ENCODE data around the gene RNASEH2B. TPM values are rescaled to one million over a fixed set of nuclear protein-coding genes. Genes with fewer than 3 reads are reported as not detected.

RNASEH2B gene
- total and polyA plus RNA-seq, 4 donors, result 7.8 to 44.1 (median 9.3) TPM

DNA sequence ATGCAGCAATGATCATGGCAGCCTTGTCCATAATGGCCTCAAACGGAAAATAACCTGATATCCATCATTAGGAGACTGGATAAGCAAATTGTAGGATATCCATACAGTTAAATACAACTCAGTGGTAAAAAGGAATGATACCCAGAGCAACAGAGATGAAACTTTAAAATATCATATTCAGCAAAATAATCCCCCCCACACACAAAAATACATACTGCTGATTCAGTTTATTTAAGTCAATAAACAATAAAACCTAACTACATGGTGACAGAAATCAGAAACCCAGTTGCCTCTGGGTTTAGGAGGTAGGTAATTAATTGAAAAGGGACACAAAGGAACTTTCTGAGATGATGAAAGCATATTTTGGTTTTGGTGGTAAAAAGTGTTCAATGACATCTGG lies 38.2 kb upstream of the RNASEH2B start:
- Histone ChIP-seq H3K27me3 (ENCODE audit: control insufficient read depth in 4 of 4, insufficient read depth in 4 of 4, low read length in 3 of 4) (no peaks in the 10 kb centered on the region), H3K9ac (ENCODE audit: low read depth in 1 of 2, low read length in 2 of 2) (no peak overlapping the region), H3K27ac (ENCODE audit: low read depth in 1 of 2, low read length in 2 of 2) (no peak overlapping the region), H3K4me1 (ENCODE audit: control insufficient read depth in 4 of 4, insufficient read depth in 4 of 4, low read length in 3 of 4) (no peaks in the 10 kb centered on the region), H3K4me3 (ENCODE audit: low read depth in 1 of 3, low read length in 3 of 3) (no peak overlapping the region), H3K9me3 (ENCODE audit: control insufficient read depth in 4 of 4, low read length in 3 of 4) (no peaks in the 10 kb centered on the region), H3K36me3 (ENCODE audit: control insufficient read depth in 4 of 4, insufficient read depth in 3 of 4, low read depth in 1 of 4, low read length in 3 of 4) (no peaks in the 10 kb centered on the region)
- no peak for DNase-seq (ENCODE audit: low spot score)
- 86% methylated on average over 1 of the region's 1 CpG for WGBS
- TF ChIP-seq HNF4A (conservative IDR thresholded peaks at IDR 0.05) (no peak), RAD21 (IDR thresholded peaks at IDR 0.05) (no peak), NR2F2 (IDR thresholded peaks at IDR 0.05) (no peak)
- TF ChIP-seq, protein P1, sequence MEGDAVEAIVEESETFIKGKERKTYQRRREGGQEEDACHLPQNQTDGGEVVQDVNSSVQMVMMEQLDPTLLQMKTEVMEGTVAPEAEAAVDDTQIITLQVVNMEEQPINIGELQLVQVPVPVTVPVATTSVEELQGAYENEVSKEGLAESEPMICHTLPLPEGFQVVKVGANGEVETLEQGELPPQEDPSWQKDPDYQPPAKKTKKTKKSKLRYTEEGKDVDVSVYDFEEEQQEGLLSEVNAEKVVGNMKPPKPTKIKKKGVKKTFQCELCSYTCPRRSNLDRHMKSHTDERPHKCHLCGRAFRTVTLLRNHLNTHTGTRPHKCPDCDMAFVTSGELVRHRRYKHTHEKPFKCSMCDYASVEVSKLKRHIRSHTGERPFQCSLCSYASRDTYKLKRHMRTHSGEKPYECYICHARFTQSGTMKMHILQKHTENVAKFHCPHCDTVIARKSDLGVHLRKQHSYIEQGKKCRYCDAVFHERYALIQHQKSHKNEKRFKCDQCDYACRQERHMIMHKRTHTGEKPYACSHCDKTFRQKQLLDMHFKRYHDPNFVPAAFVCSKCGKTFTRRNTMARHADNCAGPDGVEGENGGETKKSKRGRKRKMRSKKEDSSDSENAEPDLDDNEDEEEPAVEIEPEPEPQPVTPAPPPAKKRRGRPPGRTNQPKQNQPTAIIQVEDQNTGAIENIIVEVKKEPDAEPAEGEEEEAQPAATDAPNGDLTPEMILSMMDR (IDR thresholded peaks at IDR 0.05; ENCODE audit: low read depth, low read length, missing input control), result no peak

DNA sequence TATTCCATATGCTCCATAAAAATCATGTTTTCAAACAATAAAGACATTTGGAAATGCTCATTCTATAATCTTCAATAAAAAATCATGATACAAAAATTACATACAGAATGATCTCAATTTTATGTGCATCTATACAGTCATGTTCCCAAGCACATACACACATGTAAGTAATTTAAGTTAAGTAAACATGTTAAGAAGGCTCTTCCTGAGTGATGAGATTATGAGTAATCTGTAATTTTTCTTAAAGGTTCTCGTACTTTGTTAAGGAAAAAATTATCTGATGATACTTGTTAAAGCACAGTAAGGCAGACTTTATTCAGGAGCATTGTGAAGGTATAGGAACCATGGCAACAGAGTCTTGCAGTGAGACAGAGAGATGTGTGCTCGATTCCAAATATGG lies 36.1 kb upstream of the RNASEH2B start:
- H3K9ac ChIP-seq (ENCODE audit: low read depth in 1 of 2, low read length in 2 of 2), result no peak overlapping the region
- H3K9me3 ChIP-seq (ENCODE audit: control insufficient read depth in 4 of 4, low read length in 3 of 4), result no peaks in the 10 kb centered on the region
- no peak for DNase-seq (ENCODE audit: low spot score)
- TF ChIP-seq RAD21 (IDR thresholded peaks at IDR 0.05) (no peak), TAF1 (conservative IDR thresholded peaks at IDR 0.05) (no peak), EGR1 (IDR thresholded peaks at IDR 0.05; ENCODE audit: low read depth in 2 of 2) (no peak), YY1 (IDR thresholded peaks at IDR 0.05) (no peak), SP1 (IDR thresholded peaks at IDR 0.05) (no peak), NR2F2 (IDR thresholded peaks at IDR 0.05) (no peak), GABPA (IDR thresholded peaks at IDR 0.05 in 1 of 2, conservative IDR thresholded peaks at IDR 0.05 in 1 of 2) (no peak), ATF3 (IDR thresholded peaks at IDR 0.05) (no peak), HNF4G (IDR thresholded peaks at IDR 0.05) (no peak), HNF4A (conservative IDR thresholded peaks at IDR 0.05) (no peak), RXRA (IDR thresholded peaks at IDR 0.05) (no peak), JUND (IDR thresholded peaks at IDR 0.05) (no peak), FOXA2 (IDR thresholded peaks at IDR 0.05) (no peak), FOXA1 (IDR thresholded peaks at IDR 0.05) (no peak)
- TF ChIP-seq, protein P1 (IDR thresholded peaks at IDR 0.05; ENCODE audit: low read depth, low read length, missing input control), result no peak
- TF ChIP-seq, protein P2, sequence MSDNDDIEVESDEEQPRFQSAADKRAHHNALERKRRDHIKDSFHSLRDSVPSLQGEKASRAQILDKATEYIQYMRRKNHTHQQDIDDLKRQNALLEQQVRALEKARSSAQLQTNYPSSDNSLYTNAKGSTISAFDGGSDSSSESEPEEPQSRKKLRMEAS (IDR thresholded peaks at IDR 0.05), result no peak
- TF ChIP-seq, protein P3, sequence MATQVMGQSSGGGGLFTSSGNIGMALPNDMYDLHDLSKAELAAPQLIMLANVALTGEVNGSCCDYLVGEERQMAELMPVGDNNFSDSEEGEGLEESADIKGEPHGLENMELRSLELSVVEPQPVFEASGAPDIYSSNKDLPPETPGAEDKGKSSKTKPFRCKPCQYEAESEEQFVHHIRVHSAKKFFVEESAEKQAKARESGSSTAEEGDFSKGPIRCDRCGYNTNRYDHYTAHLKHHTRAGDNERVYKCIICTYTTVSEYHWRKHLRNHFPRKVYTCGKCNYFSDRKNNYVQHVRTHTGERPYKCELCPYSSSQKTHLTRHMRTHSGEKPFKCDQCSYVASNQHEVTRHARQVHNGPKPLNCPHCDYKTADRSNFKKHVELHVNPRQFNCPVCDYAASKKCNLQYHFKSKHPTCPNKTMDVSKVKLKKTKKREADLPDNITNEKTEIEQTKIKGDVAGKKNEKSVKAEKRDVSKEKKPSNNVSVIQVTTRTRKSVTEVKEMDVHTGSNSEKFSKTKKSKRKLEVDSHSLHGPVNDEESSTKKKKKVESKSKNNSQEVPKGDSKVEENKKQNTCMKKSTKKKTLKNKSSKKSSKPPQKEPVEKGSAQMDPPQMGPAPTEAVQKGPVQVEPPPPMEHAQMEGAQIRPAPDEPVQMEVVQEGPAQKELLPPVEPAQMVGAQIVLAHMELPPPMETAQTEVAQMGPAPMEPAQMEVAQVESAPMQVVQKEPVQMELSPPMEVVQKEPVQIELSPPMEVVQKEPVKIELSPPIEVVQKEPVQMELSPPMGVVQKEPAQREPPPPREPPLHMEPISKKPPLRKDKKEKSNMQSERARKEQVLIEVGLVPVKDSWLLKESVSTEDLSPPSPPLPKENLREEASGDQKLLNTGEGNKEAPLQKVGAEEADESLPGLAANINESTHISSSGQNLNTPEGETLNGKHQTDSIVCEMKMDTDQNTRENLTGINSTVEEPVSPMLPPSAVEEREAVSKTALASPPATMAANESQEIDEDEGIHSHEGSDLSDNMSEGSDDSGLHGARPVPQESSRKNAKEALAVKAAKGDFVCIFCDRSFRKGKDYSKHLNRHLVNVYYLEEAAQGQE (IDR thresholded peaks at IDR 0.05), result no peak
- TF ChIP-seq, protein P4, sequence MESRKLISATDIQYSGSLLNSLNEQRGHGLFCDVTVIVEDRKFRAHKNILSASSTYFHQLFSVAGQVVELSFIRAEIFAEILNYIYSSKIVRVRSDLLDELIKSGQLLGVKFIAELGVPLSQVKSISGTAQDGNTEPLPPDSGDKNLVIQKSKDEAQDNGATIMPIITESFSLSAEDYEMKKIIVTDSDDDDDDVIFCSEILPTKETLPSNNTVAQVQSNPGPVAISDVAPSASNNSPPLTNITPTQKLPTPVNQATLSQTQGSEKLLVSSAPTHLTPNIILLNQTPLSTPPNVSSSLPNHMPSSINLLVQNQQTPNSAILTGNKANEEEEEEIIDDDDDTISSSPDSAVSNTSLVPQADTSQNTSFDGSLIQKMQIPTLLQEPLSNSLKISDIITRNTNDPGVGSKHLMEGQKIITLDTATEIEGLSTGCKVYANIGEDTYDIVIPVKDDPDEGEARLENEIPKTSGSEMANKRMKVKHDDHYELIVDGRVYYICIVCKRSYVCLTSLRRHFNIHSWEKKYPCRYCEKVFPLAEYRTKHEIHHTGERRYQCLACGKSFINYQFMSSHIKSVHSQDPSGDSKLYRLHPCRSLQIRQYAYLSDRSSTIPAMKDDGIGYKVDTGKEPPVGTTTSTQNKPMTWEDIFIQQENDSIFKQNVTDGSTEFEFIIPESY (IDR thresholded peaks at IDR 0.05), result no peak
- 76% methylated on average over 2 of the region's 2 CpGs for WGBS
- no peaks in the 10 kb centered on the region for H3K36me3 ChIP-seq (ENCODE audit: control insufficient read depth in 4 of 4, insufficient read depth in 3 of 4, low read depth in 1 of 4, low read length in 3 of 4)
- no peak overlapping the region for H3K27ac ChIP-seq (ENCODE audit: low read depth in 1 of 2, low read length in 2 of 2)
- H3K4me3 ChIP-seq (ENCODE audit: low read depth in 1 of 3, low read length in 3 of 3), result no peak overlapping the region
- H3K27me3 ChIP-seq (ENCODE audit: control insufficient read depth in 4 of 4, insufficient read depth in 4 of 4, low read length in 3 of 4), result no peaks in the 10 kb centered on the region
- no peaks in the 10 kb centered on the region for H3K4me1 ChIP-seq (ENCODE audit: control insufficient read depth in 4 of 4, insufficient read depth in 4 of 4, low read length in 3 of 4)
